ENCODE results near the gene PARVA. TPM values are rescaled to one million over a fixed set of nuclear protein-coding genes. Genes with fewer than 3 reads are reported as not detected.

The PARVA gene
- total RNA-seq, 1 donor from 2014 or later, result 53.3 TPM

- peaks cover 4% of the 10 kb centered on the region for H3K36me3 Mint-ChIP-seq (ENCODE audit: low read depth, unreplicated experiment)
- no peak overlapping the region for H3K4me3 Mint-ChIP-seq (ENCODE audit: unreplicated experiment)
- H3K27ac Mint-ChIP-seq (ENCODE audit: unreplicated experiment), result no peak overlapping the region
- no peaks in the 10 kb centered on the region for H3K9me3 Mint-ChIP-seq (ENCODE audit: unreplicated experiment)
- DNase-seq (ENCODE audit: low spot score), result no peak
- peaks cover 5% of the 10 kb centered on the region for H3K27me3 Mint-ChIP-seq (ENCODE audit: unreplicated experiment)
- TF ChIP-seq CTCF (IDR thresholded peaks at IDR 0.05; ENCODE audit: unreplicated experiment), result no peak
- H3K4me1 Mint-ChIP-seq (ENCODE audit: unreplicated experiment), result peaks cover 6% of the 10 kb centered on the region
Measured at GRCh38 chr11:12535321-12535720, 157.9 kb downstream of the PARVA start.

GRCh38 chr11:12536566-12536965, 159.2 kb downstream of the PARVA start:
- Mint-ChIP-seq H3K9me3 (ENCODE audit: unreplicated experiment) (no peaks in the 10 kb centered on the region), H3K27ac (ENCODE audit: unreplicated experiment) (no peak overlapping the region), H3K4me1 (ENCODE audit: unreplicated experiment) (peaks cover 6% of the 10 kb centered on the region), H3K4me3 (ENCODE audit: unreplicated experiment) (no peak overlapping the region), H3K36me3 (ENCODE audit: low read depth, unreplicated experiment) (peaks cover 4% of the 10 kb centered on the region), H3K27me3 (ENCODE audit: unreplicated experiment) (peaks cover 6% of the 10 kb centered on the region)
- no peak for DNase-seq (ENCODE audit: low spot score)
- no peak for TF ChIP-seq CTCF (IDR thresholded peaks at IDR 0.05; ENCODE audit: unreplicated experiment)

- H3K4me1 Mint-ChIP-seq (ENCODE audit: unreplicated experiment), result peaks cover 10% of the 10 kb centered on the region
- DNase-seq (ENCODE audit: low spot score), result no peak
- peaks cover 6% of the 10 kb centered on the region for H3K27me3 Mint-ChIP-seq (ENCODE audit: unreplicated experiment)
- no peak overlapping the region for H3K4me3 Mint-ChIP-seq (ENCODE audit: unreplicated experiment)
- no peak for TF ChIP-seq CTCF (IDR thresholded peaks at IDR 0.05; ENCODE audit: unreplicated experiment)
- no peaks in the 10 kb centered on the region for H3K9me3 Mint-ChIP-seq (ENCODE audit: unreplicated experiment)
- H3K27ac Mint-ChIP-seq (ENCODE audit: unreplicated experiment), result no peak overlapping the region
- H3K36me3 Mint-ChIP-seq (ENCODE audit: low read depth, unreplicated experiment), result no peaks in the 10 kb centered on the region
Measured at GRCh38 chr11:12537778-12538401, 160.5 kb downstream of the PARVA start.

- H3K36me3 Mint-ChIP-seq (ENCODE audit: low read depth, unreplicated experiment), result no peaks in the 10 kb centered on the region
- DNase-seq (ENCODE audit: low spot score), result no peak
- H3K4me3 Mint-ChIP-seq (ENCODE audit: unreplicated experiment), result no peak overlapping the region
- H3K4me1 Mint-ChIP-seq (ENCODE audit: unreplicated experiment), result peaks cover 15% of the 10 kb centered on the region
- no peak overlapping the region for H3K27ac Mint-ChIP-seq (ENCODE audit: unreplicated experiment)
- H3K27me3 Mint-ChIP-seq (ENCODE audit: unreplicated experiment), result peaks cover 6% of the 10 kb centered on the region
- H3K9me3 Mint-ChIP-seq (ENCODE audit: unreplicated experiment), result no peaks in the 10 kb centered on the region
- no peak for TF ChIP-seq CTCF (IDR thresholded peaks at IDR 0.05; ENCODE audit: unreplicated experiment)
Measured at GRCh38 chr11:12538889-12539421, 161.6 kb downstream of the PARVA start.

GRCh38 chr11:12539572-12539971, 162.2 kb downstream of the PARVA start:
- Mint-ChIP-seq H3K27me3 (ENCODE audit: unreplicated experiment) (peaks cover 6% of the 10 kb centered on the region), H3K27ac (ENCODE audit: unreplicated experiment) (no peak overlapping the region), H3K9me3 (ENCODE audit: unreplicated experiment) (no peaks in the 10 kb centered on the region), H3K4me3 (ENCODE audit: unreplicated experiment) (no peak overlapping the region), H3K4me1 (ENCODE audit: unreplicated experiment) (peaks cover 16% of the 10 kb centered on the region), H3K36me3 (ENCODE audit: low read depth, unreplicated experiment) (no peaks in the 10 kb centered on the region)
- no peak for TF ChIP-seq CTCF (IDR thresholded peaks at IDR 0.05; ENCODE audit: unreplicated experiment)
- DNase-seq (ENCODE audit: low spot score), result no peak

All from endothelial cell (in vitro differentiated cells).